CD8-positive, alpha-beta memory T cell (primary cell): ENCODE measurements around the gene SMARCAL1. TPM values are rescaled to one million over a fixed set of nuclear protein-coding genes. Genes with fewer than 3 reads are reported as not detected.

Source experiments
- CTCF ChIA-PET: fragments of 350-600 bp; sonication (Branson Sonifier 250); formaldehyde crosslinking; loops from one replicate; lab custom pipeline; 2021; ENCODE audit warnings: antibody characterized with exemption; lab: Charles Lee
- POLR2A ChIA-PET: fragments of 350-600 bp; sonication (Branson Sonifier 250); formaldehyde crosslinking; loops from one replicate; lab custom pipeline; 2021; ENCODE audit warnings: antibody characterized with exemption; lab: Charles Lee
- DNase-seq, 5 donors: peaks; one replicate each; pipeline versions ENCODE4 v3.0.0 to v3.0.0-alpha.2; 2020 to 2022; ENCODE audit warnings: mixed read lengths in 1 of 5
- H3K27ac ChIP-seq: one replicate; pipeline ENCODE4 v1.7.0; 2013; ENCODE audit warnings: low read depth, mild to moderate bottlenecking, low read length, moderate library complexity
- H3K27me3 ChIP-seq: 2 replicates; pipeline ENCODE4 v1.7.0; 2013; ENCODE audit warnings: low read length, mild to moderate bottlenecking; ENCODE audit not compliant: insufficient read depth, poor library complexity, severe bottlenecking
- H3K36me3 ChIP-seq: 2 replicates; pipeline ENCODE4 v1.7.0; 2013; ENCODE audit warnings: mild to moderate bottlenecking, low read length, moderate library complexity; ENCODE audit not compliant: insufficient read depth
- H3K4me1 ChIP-seq: 2 replicates; pipeline ENCODE4 v1.7.0; 2013; ENCODE audit warnings: mild to moderate bottlenecking, low read length, moderate library complexity; ENCODE audit not compliant: insufficient read depth
- H3K4me3 ChIP-seq: 2 replicates; pipeline ENCODE4 v1.7.0; 2013; ENCODE audit warnings: mild to moderate bottlenecking, low read length
- H3K9me3 ChIP-seq: 2 replicates; pipeline ENCODE4 v1.7.0; 2013; ENCODE audit warnings: mild to moderate bottlenecking, low read length
- H3K27ac Mint-ChIP-seq, 8 donors: one replicate each; pipeline ENCODE4 v1.8.0; 2020 to 2021; ENCODE audit warnings: mixed read lengths in 8 of 8, mild to moderate bottlenecking in 6 of 8, inconsistent platforms in 3 of 8, moderate library complexity in 3 of 8
- H3K27me3 Mint-ChIP-seq, 2 donors: one replicate each; pipeline ENCODE4 v1.8.0; 2020 to 2021; ENCODE audit warnings: mixed read lengths in 2 of 2, mild to moderate bottlenecking in 1 of 2, moderate library complexity in 1 of 2
- H3K36me3 Mint-ChIP-seq, 3 donors: one replicate each; pipeline ENCODE4 v1.8.0; 2020 to 2021; ENCODE audit warnings: mixed read lengths in 3 of 3, inconsistent platforms in 1 of 3, mild to moderate bottlenecking in 1 of 3
- H3K4me1 Mint-ChIP-seq, 3 donors: one replicate each; pipeline ENCODE4 v1.8.0; 2020 to 2021; ENCODE audit warnings: mixed read lengths in 3 of 3, inconsistent platforms in 1 of 3, mild to moderate bottlenecking in 1 of 3
- H3K4me3 Mint-ChIP-seq, 7 donors: one replicate each; pipeline ENCODE4 v1.8.0; 2020 to 2021; ENCODE audit warnings: mixed read lengths in 7 of 7, mild to moderate bottlenecking in 6 of 7, moderate library complexity in 4 of 7, inconsistent platforms in 2 of 7
- H3K9me3 Mint-ChIP-seq, 5 donors: one replicate each; pipeline ENCODE4 v1.8.0; 2020 to 2022; ENCODE audit warnings: mixed read lengths in 5 of 5, mild to moderate bottlenecking in 3 of 5, moderate library complexity in 2 of 5, inconsistent platforms in 1 of 5
- polyA plus RNA-seq: library from polyadenylated mRNA; unstranded; fragments of 300-500 nt; fragmentation: Illumina TruSeq; gene quantifications from one replicate; pipeline ENCODE4 v1.2.3, GENCODE V29; 2021
- total RNA-seq, 2 experiments: library from RNA; stranded (reverse); gene quantifications; one replicate each; pipeline ENCODE4 v1.2.3, GENCODE V29; 2021

SMARCAL1 gene
- total and polyA plus RNA-seq, 3 experiments from 2014 or later = 26.7 to 29.3 (median 28.2) TPM

- no peaks in the 10 kb centered on the region for H3K27me3 ChIP-seq
- Mint-ChIP-seq H3K27ac (no peak overlapping the region), H3K4me1 (peaks cover 0 to 2% (median 0%) of the 10 kb centered on the region in 3 donors), H3K36me3 (peaks cover 5 to 18% (median 9%) of the 10 kb centered on the region in 3 donors), H3K27me3 (no peaks in the 10 kb centered on the region), H3K9me3 (no peaks in the 10 kb centered on the region), H3K4me3 (peak overlapping the region in 1 of 7 donors; percentile 37)
- no peaks in the 10 kb centered on the region for H3K9me3 ChIP-seq
- no peaks in the 10 kb centered on the region for H3K4me1 ChIP-seq
- no peak overlapping the region for H3K27ac ChIP-seq
- POLR2A ChIA-PET = no interaction called here
- no peak overlapping the region for H3K4me3 ChIP-seq
- no peak for DNase-seq
- CTCF ChIA-PET = no interaction called here
- peaks cover 5% of the 10 kb centered on the region for H3K36me3 ChIP-seq
Measured at GRCh38 chr2:216485745-216486144, 73.5 kb downstream of the SMARCAL1 start.

- no peaks in the 10 kb centered on the region for H3K9me3 Mint-ChIP-seq
- Histone ChIP-seq H3K4me1 (no peaks in the 10 kb centered on the region), H3K4me3 (no peak overlapping the region), H3K36me3 (peaks cover 5% of the 10 kb centered on the region), H3K9me3 (no peaks in the 10 kb centered on the region), H3K27ac (no peak overlapping the region), H3K27me3 (no peaks in the 10 kb centered on the region)
- no peak overlapping the region for H3K27ac Mint-ChIP-seq
- peaks cover 0 to 2% (median 0%) of the 10 kb centered on the region in 3 donors for H3K4me1 Mint-ChIP-seq
- ChIA-PET CTCF (no interaction called here), POLR2A (no interaction called here)
- peaks cover 5 to 16% (median 9%) of the 10 kb centered on the region in 3 donors for H3K36me3 Mint-ChIP-seq
- no peaks in the 10 kb centered on the region for H3K27me3 Mint-ChIP-seq
- H3K4me3 Mint-ChIP-seq = no peak overlapping the region
- DNase-seq = no peak
Measured at GRCh38 chr2:216486271-216486670, 74.0 kb downstream of the SMARCAL1 start.

- Histone ChIP-seq H3K4me1 (no peaks in the 10 kb centered on the region), H3K9me3 (no peaks in the 10 kb centered on the region), H3K27me3 (no peaks in the 10 kb centered on the region), H3K27ac (no peak overlapping the region), H3K36me3 (peaks cover 5% of the 10 kb centered on the region), H3K4me3 (no peak overlapping the region)
- no peak overlapping the region for H3K27ac Mint-ChIP-seq
- no peaks in the 10 kb centered on the region for H3K27me3 Mint-ChIP-seq
- POLR2A ChIA-PET = no interaction called here
- H3K4me3 Mint-ChIP-seq = no peak overlapping the region
- peaks cover 5 to 14% (median 7%) of the 10 kb centered on the region in 3 donors for H3K36me3 Mint-ChIP-seq
- peaks cover 0 to 2% (median 0%) of the 10 kb centered on the region in 3 donors for H3K4me1 Mint-ChIP-seq
- CTCF ChIA-PET = no interaction called here
- no peaks in the 10 kb centered on the region for H3K9me3 Mint-ChIP-seq
- DNase-seq = no peak
Measured at GRCh38 chr2:216486708-216487107, 74.4 kb downstream of the SMARCAL1 start.

- Mint-ChIP-seq H3K27ac (no peak overlapping the region), H3K4me1 (peaks cover 0 to 2% (median 0%) of the 10 kb centered on the region in 3 donors), H3K27me3 (no peaks in the 10 kb centered on the region), H3K36me3 (no peaks in the 10 kb centered on the region), H3K4me3 (no peak overlapping the region), H3K9me3 (no peaks in the 10 kb centered on the region)
- Histone ChIP-seq H3K9me3 (no peaks in the 10 kb centered on the region), H3K36me3 (no peaks in the 10 kb centered on the region), H3K4me3 (no peak overlapping the region), H3K27me3 (no peaks in the 10 kb centered on the region), H3K4me1 (no peaks in the 10 kb centered on the region), H3K27ac (no peak overlapping the region)
- CTCF ChIA-PET = interaction anchor here (0.5 kb wide), 1 partner anchor 28 kb away, joined by 3 read pairs; no protein-coding TSS in a partner anchor
- POLR2A ChIA-PET = no interaction called here
- DNase-seq = no peak
Measured at GRCh38 chr2:216490061-216490460, 77.8 kb downstream of the SMARCAL1 start.

GRCh38 chr2:216491793-216492596, 79.7 kb downstream of the SMARCAL1 start:
- CTCF ChIA-PET = no interaction called here
- POLR2A ChIA-PET = no interaction called here
- no peak overlapping the region for H3K4me3 Mint-ChIP-seq

GRCh38 chr2:216492597-216493333, 80.5 kb downstream of the SMARCAL1 start:
- no peaks in the 10 kb centered on the region for H3K27me3 Mint-ChIP-seq
- Histone ChIP-seq H3K36me3 (no peaks in the 10 kb centered on the region), H3K4me1 (peaks cover 3% of the 10 kb centered on the region), H3K27ac (no peak overlapping the region), H3K9me3 (no peaks in the 10 kb centered on the region), H3K27me3 (no peaks in the 10 kb centered on the region), H3K4me3 (no peak overlapping the region)
- H3K27ac Mint-ChIP-seq = no peak overlapping the region
- H3K4me3 Mint-ChIP-seq = no peak overlapping the region
- POLR2A ChIA-PET = no interaction called here
- CTCF ChIA-PET = no interaction called here
- H3K36me3 Mint-ChIP-seq = no peaks in the 10 kb centered on the region
- H3K9me3 Mint-ChIP-seq = no peaks in the 10 kb centered on the region
- no peak for DNase-seq
- H3K4me1 Mint-ChIP-seq = peaks cover 7 to 10% (median 9%) of the 10 kb centered on the region in 3 donors

More at GRCh38 chr2:216491793-216492596, 79.7 kb downstream of the SMARCAL1 start:
- H3K4me1 Mint-ChIP-seq = peaks cover 0 to 4% (median 2%) of the 10 kb centered on the region in 3 donors
- Histone ChIP-seq H3K9me3 (no peaks in the 10 kb centered on the region), H3K4me1 (no peaks in the 10 kb centered on the region), H3K36me3 (no peaks in the 10 kb centered on the region), H3K27me3 (no peaks in the 10 kb centered on the region), H3K4me3 (no peak overlapping the region), H3K27ac (no peak overlapping the region)
- H3K9me3 Mint-ChIP-seq = no peaks in the 10 kb centered on the region
- no peak overlapping the region for H3K27ac Mint-ChIP-seq
- no peak for DNase-seq
- no peaks in the 10 kb centered on the region for H3K36me3 Mint-ChIP-seq
- H3K27me3 Mint-ChIP-seq = no peaks in the 10 kb centered on the region

DNA sequence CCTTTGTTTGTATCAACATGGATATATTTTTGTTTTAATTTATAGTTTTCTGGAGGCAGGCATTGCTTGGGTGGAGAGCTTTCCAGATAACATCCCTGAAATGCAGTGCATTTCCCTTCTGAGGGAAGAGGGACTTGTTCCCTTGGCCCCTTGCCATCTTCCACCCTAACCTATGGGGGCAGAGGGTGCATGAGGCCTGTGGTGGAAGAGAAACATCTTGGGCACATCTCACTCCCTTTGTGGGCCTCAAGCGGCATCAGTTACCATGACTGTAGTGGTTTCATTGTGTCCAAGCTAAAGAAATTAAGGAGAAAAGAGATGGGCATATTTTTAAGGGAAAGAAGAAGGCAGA, 81.0 kb downstream of the SMARCAL1 start:
- Histone ChIP-seq H3K27me3 (no peaks in the 10 kb centered on the region), H3K9me3 (no peaks in the 10 kb centered on the region), H3K4me1 (peaks cover 9% of the 10 kb centered on the region), H3K27ac (no peak overlapping the region), H3K36me3 (no peaks in the 10 kb centered on the region), H3K4me3 (no peak overlapping the region)
- H3K9me3 Mint-ChIP-seq = no peaks in the 10 kb centered on the region
- peaks cover 12 to 15% (median 12%) of the 10 kb centered on the region in 3 donors for H3K4me1 Mint-ChIP-seq
- CTCF ChIA-PET = no interaction called here
- H3K27ac Mint-ChIP-seq = no peak overlapping the region
- no peak for DNase-seq
- POLR2A ChIA-PET = no interaction called here
- peak overlapping the region in 1 of 7 donors; percentile 26 for H3K4me3 Mint-ChIP-seq
- no peaks in the 10 kb centered on the region for H3K27me3 Mint-ChIP-seq
- no peaks in the 10 kb centered on the region for H3K36me3 Mint-ChIP-seq

GRCh38 chr2:216495656-216496055, 83.4 kb downstream of the SMARCAL1 start:
- Histone ChIP-seq H3K4me1 (peaks cover 22% of the 10 kb centered on the region), H3K27me3 (no peaks in the 10 kb centered on the region), H3K27ac (no peak overlapping the region), H3K36me3 (peaks cover 10% of the 10 kb centered on the region), H3K9me3 (no peaks in the 10 kb centered on the region), H3K4me3 (no peak overlapping the region)
- peaks cover 0 to 23% (median 6%) of the 10 kb centered on the region in 3 donors for H3K36me3 Mint-ChIP-seq
- CTCF ChIA-PET = no interaction called here
- no peak overlapping the region for H3K4me3 Mint-ChIP-seq
- no peaks in the 10 kb centered on the region for H3K9me3 Mint-ChIP-seq
- H3K27me3 Mint-ChIP-seq = no peaks in the 10 kb centered on the region
- POLR2A ChIA-PET = no interaction called here
- DNase-seq = no peak
- H3K4me1 Mint-ChIP-seq = peaks cover 31 to 39% (median 33%) of the 10 kb centered on the region in 3 donors
- no peak overlapping the region for H3K27ac Mint-ChIP-seq
